Progenitor cell of endocrine pancreas (in vitro differentiated cells): ENCODE data around the gene DPP4. TPM values are rescaled to one million over a fixed set of nuclear protein-coding genes. Genes with fewer than 3 reads are reported as not detected.

ENCODE experiments used
- DNase-seq: peaks from one replicate; pipeline ENCODE4 v3.0.0; 2021; ENCODE audit warnings: low spot score; ENCODE audit not compliant: unreplicated experiment
- H3K27ac Mint-ChIP-seq: 2 replicates; pipeline ENCODE4 v1.8.0; 2021; ENCODE audit warnings: mild to moderate bottlenecking, moderate library complexity, mixed read lengths
- H3K27me3 Mint-ChIP-seq: 2 replicates; pipeline ENCODE4 v1.8.0; 2021; ENCODE audit warnings: mixed read lengths
- H3K36me3 Mint-ChIP-seq: 2 replicates; pipeline ENCODE4 v1.8.0; 2022; ENCODE audit warnings: mixed read lengths; ENCODE audit not compliant: insufficient read depth
- H3K4me1 Mint-ChIP-seq: 2 replicates; pipeline ENCODE4 v1.8.0; 2021; ENCODE audit warnings: low read depth, mixed read lengths
- H3K4me3 Mint-ChIP-seq: 2 replicates; pipeline ENCODE4 v1.8.0; 2021; ENCODE audit warnings: low read depth, mild to moderate bottlenecking, moderate library complexity, mixed read lengths
- H3K9me3 Mint-ChIP-seq: 2 replicates; pipeline ENCODE4 v1.8.0; 2021; ENCODE audit warnings: low read depth, mixed read lengths
- total RNA-seq: library from RNA; stranded (reverse); gene quantifications from 2 replicates; pipeline ENCODE4 v1.2.1, GENCODE V29; 2021
- TF ChIP-seq, protein P1 (sequence below): fragments of 200-600 bp; sonication (generic); IDR thresholded peaks from one replicate; pipeline ENCODE4 v1.5.0; 2021; ENCODE audit warnings: antibody characterized with exemption, mild to moderate bottlenecking; ENCODE audit not compliant: unreplicated experiment

The DPP4 gene
- total RNA-seq, 1 donor from 2014 or later, result 3.2 TPM

DNA sequence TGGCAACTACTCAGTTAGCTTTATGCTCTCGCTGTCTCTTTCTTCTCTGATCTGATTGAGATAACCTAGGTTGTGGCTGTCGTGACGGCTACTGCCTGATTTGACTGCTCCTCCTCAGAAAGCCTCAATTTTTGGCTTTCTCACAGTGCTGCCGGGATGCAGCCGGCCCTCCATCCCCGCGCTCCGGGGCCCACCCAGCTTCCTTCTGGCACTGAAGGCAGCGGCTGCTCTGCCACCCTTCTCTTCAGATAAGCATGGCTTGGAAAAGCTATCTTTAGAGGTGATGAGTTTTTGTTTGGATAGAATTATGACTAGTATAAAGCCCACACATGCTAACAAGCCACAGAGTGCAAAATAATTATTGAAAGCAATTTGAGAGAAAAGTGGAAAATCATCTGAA, 102.5 kb downstream of the DPP4 start:
- no peaks in the 10 kb centered on the region for H3K4me1 Mint-ChIP-seq
- no peak for DNase-seq
- no peaks in the 10 kb centered on the region for H3K27me3 Mint-ChIP-seq
- H3K27ac Mint-ChIP-seq, result no peak overlapping the region
- no peaks in the 10 kb centered on the region for H3K9me3 Mint-ChIP-seq
- no peak overlapping the region for H3K4me3 Mint-ChIP-seq
- TF ChIP-seq, protein P1, sequence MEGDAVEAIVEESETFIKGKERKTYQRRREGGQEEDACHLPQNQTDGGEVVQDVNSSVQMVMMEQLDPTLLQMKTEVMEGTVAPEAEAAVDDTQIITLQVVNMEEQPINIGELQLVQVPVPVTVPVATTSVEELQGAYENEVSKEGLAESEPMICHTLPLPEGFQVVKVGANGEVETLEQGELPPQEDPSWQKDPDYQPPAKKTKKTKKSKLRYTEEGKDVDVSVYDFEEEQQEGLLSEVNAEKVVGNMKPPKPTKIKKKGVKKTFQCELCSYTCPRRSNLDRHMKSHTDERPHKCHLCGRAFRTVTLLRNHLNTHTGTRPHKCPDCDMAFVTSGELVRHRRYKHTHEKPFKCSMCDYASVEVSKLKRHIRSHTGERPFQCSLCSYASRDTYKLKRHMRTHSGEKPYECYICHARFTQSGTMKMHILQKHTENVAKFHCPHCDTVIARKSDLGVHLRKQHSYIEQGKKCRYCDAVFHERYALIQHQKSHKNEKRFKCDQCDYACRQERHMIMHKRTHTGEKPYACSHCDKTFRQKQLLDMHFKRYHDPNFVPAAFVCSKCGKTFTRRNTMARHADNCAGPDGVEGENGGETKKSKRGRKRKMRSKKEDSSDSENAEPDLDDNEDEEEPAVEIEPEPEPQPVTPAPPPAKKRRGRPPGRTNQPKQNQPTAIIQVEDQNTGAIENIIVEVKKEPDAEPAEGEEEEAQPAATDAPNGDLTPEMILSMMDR, result no peak
- H3K36me3 Mint-ChIP-seq, result no peaks in the 10 kb centered on the region

DNA sequence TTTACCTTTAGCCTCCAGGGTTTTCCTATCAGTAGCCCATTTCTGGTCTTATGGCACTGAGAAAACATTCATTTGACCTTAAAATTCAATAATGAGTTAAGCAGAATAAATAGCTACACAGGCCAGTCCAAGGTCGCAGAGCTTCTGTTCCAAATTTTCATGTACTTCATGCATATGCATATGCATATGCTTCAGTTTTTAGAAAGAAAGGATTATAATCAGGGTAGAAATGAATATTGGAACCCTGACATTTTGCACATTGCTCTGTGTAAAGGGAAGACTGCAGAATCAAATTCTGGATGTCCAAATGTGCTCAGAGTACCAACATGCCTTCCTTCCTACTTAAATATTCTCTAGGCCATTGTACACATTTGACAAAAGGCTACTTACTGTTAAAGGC, 104.9 kb downstream of the DPP4 start:
- DNase-seq, result no peak
- TF ChIP-seq, protein P1, result no peak
- H3K27me3 Mint-ChIP-seq, result no peaks in the 10 kb centered on the region
- no peak overlapping the region for H3K4me3 Mint-ChIP-seq
- H3K27ac Mint-ChIP-seq, result no peak overlapping the region
- no peaks in the 10 kb centered on the region for H3K4me1 Mint-ChIP-seq
- H3K9me3 Mint-ChIP-seq, result no peaks in the 10 kb centered on the region
- no peaks in the 10 kb centered on the region for H3K36me3 Mint-ChIP-seq

DNA sequence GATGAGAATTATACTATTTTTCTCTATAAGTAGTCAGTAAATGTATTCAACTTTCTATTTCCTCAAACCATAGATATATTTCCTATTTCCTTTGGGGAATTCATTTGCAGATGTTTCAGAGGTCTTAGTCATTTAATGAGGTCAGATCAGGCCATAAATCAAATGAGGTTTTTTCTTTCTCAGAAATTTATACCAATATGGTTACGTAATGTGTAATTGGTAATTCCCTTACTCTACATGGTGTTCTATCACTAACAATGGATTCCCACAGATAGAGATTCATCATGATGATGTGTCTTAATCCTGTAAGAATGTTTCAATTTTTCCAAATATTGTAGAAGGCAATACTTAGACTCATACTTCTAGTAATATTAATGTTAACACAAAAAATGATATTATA, 108.0 kb downstream of the DPP4 start:
- no peaks in the 10 kb centered on the region for H3K4me1 Mint-ChIP-seq
- no peak overlapping the region for H3K27ac Mint-ChIP-seq
- TF ChIP-seq, protein P1, result no peak
- H3K27me3 Mint-ChIP-seq, result no peaks in the 10 kb centered on the region
- DNase-seq, result no peak
- no peaks in the 10 kb centered on the region for H3K9me3 Mint-ChIP-seq
- H3K36me3 Mint-ChIP-seq, result no peaks in the 10 kb centered on the region
- no peak overlapping the region for H3K4me3 Mint-ChIP-seq

DNA sequence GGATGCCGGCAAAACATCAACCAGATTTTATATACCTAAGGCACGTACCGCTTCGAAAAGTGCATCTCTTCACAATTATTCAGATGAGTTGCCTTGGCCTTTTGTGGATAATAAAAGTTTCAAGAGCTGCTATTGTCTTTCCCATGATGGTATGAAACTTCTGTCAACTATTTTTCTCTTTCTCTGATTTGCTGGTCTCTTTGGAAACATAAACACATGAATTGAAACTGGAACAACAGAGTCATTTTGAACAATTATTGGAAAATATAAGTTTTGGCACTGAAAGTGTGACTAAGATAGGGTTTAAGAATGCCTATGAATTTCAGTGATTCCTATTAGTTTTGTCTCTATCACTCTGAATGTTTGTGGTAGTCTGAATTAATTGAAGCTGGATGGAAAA, 109.9 kb downstream of the DPP4 start:
- TF ChIP-seq, protein P1, result no peak
- DNase-seq, result no peak
- Mint-ChIP-seq H3K4me1 (no peaks in the 10 kb centered on the region), H3K36me3 (no peaks in the 10 kb centered on the region), H3K9me3 (no peaks in the 10 kb centered on the region), H3K27ac (no peak overlapping the region), H3K27me3 (peaks cover 3% of the 10 kb centered on the region), H3K4me3 (no peak overlapping the region)

DNA sequence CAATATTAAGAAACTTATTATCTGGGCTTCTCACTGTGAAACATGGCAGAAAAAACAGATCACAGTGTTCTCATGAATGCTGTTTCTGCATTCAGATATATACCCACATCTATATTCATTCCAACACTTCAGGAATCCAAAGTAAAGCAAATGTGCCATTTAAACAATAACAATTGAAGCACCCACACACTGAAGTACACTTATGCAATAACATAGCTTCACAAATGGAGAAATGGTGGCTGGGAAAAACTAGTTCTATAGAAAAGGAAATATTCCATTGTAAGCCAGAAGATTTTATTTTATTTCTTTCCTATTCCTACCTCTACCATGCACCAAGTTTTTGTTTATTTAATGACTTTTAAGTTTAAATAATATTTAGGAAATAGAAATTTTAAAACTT, 111.9 kb downstream of the DPP4 start:
- Mint-ChIP-seq H3K36me3 (no peaks in the 10 kb centered on the region), H3K4me3 (no peak overlapping the region), H3K9me3 (no peaks in the 10 kb centered on the region), H3K27me3 (peaks cover 3% of the 10 kb centered on the region), H3K27ac (no peak overlapping the region), H3K4me1 (no peaks in the 10 kb centered on the region)
- TF ChIP-seq, protein P1, result no peak
- DNase-seq, result no peak
